T-helper 2 cell (primary cell): ENCODE measurements around the gene PDE6C.

Source experiments
- DNase-seq, 5 experiments: peaks; one replicate each; pipeline versions ENCODE4 v3.0.0 to v3.0.0-alpha.2; 2012 to 2022

PDE6C gene

DNA sequence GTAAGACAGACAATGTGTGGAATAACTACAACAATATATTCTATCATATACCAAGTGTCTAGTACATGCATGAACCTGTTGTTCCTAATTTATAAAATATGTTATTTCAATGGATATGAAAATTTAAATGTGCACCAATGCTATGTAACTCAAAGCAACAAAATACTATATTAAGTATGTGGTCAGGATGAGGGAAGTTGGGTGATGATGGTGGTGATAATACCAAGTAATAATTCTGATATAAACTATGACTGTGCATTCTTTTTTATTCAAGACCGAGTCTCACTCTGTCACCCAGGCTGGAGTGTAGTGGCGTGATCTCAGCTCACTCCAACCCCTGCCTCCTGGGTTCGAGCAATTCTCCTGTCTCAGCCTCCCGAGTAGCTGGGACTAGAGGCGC is 92.1 kb downstream of the PDE6C start:
- DNase-seq, result no peak

GRCh38 chr10:93707623-93708022 is 95.3 kb downstream of the PDE6C start:
- DNase-seq, result peak in 1 of 5 experiments; percentile 41

DNA sequence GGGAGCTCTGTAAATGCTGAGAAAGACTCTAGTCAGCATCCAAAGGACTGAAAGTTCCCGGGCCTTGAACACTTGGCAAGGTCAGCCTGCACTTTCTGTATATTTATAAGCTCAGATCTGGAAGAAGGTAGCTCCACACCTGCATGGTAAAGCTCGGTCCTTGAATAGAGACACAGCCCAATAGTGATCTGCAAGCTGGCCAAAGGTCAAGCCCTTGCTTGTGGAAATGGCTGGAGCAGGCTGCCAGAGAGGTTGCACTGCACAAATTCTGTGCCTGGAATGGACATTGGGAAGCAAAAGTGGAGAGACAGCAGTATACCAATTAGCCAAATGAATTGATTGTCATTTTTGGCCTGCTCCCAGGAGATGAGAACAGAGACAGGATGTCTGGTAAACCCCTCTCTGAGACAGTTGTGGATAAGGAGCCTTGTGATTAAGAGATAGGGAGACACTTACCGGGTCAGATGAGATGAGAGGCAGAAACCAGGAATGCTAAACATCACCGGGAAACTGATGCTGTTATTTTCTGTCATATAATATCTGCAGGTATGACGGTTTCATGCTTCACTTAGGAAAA is 98.1 kb downstream of the PDE6C start:
- no peak for DNase-seq

- no peak for DNase-seq
Measured at GRCh38 chr10:93711891-93712290, 99.6 kb downstream of the PDE6C start.

DNA sequence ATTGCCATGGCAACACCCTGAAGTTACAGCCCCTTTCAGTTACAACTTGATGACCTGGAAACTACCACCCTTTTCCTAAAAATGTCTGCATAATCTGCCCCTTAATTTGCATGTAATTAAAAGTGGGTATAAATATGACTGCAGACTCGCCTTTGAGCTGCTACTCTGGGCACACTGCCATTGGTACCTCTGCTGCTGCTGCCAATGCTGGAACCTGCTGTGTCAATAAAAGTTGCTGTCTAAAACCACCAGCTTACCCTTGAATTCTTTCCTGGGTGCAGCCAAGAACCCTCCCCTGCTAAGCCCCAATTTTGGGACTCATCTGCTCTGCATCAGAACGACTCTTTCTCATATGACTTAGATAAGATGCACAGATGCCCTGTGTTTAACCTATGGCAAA is 100.3 kb downstream of the PDE6C start:
- DNase-seq, result no peak

DNA sequence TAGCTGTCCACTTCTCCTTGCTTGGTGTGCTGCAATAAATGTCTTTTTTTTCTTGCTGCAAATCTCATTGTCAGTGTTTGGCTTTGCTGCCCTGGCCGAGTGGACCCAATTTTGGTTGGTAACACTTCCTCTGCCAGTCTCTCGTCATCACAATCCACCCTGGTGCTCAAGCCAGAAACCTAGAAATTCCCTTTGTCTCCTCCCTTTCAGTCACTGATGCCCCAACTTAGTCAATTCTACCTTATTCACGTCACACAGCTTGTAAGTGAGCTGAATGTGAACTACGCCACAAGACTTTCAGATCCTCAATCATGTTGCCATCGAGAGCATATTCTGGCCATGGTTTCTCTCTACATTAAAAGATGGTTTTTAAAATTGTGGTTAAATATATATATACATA is 103.0 kb downstream of the PDE6C start:
- no peak for DNase-seq
